SKM-1 (cell line): ENCODE results near the gene SUMO3.

Experiments used
- DNase-seq: peaks from one replicate; lab custom pipeline; 2025; ENCODE audit not compliant: unreplicated experiment; lab: John Stamatoyannopoulos, UW

Gene SUMO3

DNA sequence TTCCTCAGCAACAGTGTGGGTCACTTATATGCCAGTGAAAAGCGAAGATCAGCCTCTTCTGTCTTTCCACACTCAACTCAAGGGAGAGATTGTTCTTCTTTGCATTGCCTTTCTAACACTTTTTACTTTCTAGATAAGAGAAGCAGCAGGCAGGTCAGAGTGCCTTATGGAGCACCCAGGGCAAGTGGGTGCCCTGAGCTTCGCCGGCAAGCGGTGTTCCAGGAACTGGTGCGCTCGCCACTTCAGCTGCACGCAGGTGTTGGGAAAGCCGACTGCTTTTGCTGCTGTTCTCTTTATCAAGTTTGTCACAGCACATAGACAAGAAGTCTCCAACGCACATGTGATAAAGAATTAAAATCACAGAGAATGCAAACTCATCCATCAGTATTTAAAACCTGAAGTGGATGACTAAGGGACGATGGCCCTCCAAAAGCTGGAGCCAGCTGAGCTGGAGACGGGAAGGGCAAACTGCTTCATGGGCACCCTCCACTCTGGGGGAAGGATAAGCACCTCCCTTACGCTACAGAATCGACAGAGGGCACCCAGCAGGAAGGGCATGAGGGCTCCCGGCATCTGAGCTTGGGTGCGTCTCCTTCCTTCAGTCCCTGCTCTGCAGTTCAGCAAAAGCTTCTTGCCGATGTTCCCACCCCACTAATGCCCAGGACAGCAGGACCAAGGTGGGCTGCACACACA is 36.9 kb downstream of the SUMO3 start:
- DNase-seq, result no peak

DNA sequence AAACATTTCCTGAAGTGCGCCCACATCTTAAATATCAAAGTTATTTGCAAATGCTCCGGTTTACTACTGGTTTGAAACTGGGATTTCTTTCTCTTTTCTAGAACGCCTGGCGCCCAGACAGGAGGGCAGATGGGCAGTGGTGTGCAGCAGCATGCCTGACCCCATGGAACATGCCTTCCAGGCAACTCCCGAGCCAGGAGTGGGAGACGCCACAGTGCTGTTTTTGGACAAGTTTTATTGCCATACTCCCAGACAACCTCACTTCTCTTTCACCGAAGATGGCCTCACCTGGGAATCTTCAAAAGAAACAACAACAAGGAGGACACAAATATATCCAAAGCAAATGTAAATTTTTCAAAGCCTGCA is 37.7 kb downstream of the SUMO3 start:
- no peak for DNase-seq

DNA sequence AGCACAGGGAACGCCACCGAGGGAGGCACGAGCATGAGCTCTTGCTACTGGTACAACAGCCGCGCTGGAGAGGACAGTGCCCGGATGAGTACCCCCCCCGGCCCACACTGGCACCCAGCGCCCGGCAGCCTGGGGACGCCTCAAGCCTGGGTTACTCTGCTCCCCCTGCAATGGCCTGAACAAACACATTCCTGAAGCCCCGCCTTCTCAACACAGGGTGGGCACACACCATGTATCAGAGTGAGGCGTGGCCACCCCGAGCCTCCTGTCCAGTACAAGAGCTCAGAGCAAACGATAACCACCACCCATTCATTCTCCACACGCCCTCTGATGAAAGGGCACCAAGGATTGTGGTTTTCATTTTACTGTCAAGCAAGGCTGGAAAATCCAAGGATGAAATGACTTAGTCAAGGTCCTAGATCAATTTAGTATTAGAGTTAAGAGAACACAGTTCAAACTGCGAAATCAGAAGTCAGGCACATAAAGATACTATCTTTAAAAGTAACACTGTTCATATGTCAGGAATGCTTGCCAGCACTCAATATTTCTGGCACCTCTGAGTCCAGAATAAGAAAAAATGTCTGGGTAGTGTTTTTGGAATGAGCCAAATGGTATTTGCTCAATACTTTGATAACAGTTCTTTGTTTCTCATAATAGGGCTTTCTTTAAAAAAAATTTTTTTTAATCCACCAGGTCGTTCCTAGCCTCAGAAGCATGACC is 38.3 kb downstream of the SUMO3 start:
- no peak for DNase-seq

DNA sequence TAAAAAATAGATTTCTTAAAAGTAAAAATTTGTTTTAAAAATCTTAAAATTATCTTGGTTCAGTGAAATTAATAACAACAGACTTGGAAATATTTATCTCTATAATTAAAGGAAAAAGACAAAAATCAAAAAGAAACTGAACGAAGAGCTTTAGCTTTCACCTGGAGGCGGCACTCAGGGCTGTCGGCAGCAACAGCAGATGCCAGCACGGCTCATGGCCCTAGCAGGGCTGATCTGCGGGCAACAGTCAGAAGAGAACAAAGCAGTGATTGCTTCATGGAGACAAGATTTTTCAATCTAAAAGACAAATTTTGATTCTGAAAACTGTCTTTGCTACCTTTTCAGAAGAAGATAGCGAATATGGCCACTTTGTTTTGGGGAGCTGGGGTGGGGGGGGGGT is 38.9 kb downstream of the SUMO3 start:
- DNase-seq, result no peak

DNA sequence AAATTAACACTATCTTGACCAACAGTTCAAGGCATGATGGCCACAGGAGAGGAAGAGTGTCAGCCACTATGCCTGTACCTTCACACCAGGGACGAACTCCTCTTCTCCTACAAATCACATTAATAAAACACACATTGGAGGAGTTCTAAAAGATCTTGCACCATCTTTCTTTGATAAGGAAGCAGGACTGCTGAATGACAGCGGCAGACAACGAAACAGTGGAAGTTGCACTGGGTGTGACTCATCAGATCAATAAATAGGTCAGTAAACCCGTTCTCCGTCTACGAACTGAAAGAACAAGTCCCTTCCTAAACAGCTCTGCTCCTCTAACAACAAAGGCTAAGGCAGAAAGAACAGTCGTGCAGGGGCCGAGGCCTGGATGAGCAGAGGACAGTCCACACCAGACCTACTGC is 39.4 kb downstream of the SUMO3 start:
- no peak for DNase-seq

DNA sequence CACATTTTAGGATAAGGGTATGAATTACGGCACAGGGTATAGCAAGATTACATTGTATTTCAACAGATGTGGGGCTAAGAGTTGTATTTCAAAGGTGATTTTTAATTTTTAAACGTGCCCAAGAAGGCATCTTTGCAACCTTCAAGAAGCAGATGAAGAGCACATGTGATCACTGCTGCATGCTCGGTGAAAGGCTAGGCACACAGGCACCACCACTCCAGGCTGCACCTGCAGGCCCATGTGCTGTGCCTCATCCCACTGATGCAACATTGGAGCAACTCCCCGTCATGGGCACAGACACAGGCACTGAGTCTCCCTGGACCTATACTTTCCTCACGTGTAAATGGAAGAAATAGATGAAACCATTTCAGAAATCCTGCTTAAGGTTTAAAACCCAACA is 39.8 kb downstream of the SUMO3 start:
- no peak for DNase-seq

DNA sequence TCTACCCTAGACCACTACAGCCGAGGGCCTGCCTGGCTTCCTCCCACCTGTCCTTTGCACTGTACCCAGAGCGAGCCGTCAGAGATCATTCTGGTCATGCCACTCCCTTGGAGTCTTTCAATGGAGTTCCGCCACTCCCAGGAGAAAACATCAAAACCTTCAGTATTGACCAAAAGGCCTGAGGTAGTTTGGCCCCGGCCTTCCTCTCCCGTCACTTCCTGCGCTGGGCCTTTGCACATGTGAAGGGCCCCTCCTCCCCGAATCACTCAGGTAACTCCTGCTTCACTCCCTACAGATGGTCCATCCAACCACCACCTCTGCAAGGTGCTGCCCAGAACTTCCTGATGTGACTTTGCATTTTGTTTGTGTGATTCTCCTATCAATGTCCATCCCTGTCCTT is 42.9 kb downstream of the SUMO3 start:
- DNase-seq, result no peak

DNA sequence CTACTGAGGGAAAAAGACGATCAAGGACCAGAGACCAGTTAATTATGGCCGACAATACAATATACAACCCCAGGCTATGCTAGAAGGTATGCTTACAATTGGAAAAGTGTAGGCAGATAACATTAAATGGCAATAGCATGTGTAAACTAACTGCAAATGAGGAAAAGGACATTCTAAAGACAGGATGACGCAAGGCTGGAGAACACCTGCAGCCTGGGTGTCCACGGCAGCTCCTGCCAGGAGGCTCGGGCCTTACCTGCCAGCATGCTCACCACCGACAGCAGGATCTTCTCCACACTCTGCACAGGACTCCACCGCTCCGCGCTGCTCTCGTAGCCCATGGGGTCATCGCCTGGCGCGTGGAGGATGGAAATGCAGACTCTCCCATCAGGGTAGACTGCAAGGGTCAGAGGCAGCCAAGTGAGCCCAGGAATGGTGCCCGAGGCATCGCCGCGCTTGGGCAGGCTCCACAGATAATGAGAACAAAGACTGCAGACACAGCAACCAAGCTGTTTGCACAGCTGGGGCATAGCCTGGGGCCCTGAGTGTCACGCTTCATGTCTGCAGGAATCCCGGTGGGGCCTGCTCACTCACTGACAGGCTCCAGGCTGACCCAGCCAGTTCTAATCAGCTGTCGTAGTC is 44.5 kb downstream of the SUMO3 start:
- no peak for DNase-seq

DNA sequence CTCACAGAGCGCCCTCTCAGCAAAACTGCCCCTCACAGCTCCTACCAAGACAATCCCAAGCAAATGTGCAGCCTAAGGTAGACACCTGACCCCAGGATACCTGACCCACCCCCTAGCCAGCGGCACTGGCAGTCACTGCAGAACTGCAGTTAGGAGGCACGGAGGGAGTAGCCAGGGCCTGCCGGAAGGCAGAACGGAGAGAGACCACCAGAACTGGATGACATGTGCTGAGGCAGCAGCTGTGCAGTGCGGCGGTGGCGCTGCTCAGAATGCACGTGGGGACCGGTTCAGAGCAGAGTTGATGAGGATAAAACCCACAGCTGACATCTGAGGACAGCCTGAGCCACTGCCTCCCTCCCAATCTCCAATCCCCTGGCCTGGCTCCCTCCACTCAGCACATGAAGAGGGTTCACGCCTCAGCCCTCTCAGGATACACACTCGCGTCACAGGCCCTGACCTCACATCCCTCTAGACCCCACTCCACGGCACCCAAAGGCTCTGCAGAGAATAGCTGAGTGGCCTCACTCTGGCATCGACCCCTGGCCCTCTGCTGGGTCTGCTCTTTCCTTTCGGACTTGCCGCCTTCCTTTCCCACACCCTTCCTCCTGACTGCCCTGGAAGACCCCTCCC is 45.9 kb downstream of the SUMO3 start:
- DNase-seq, result no peak

DNA sequence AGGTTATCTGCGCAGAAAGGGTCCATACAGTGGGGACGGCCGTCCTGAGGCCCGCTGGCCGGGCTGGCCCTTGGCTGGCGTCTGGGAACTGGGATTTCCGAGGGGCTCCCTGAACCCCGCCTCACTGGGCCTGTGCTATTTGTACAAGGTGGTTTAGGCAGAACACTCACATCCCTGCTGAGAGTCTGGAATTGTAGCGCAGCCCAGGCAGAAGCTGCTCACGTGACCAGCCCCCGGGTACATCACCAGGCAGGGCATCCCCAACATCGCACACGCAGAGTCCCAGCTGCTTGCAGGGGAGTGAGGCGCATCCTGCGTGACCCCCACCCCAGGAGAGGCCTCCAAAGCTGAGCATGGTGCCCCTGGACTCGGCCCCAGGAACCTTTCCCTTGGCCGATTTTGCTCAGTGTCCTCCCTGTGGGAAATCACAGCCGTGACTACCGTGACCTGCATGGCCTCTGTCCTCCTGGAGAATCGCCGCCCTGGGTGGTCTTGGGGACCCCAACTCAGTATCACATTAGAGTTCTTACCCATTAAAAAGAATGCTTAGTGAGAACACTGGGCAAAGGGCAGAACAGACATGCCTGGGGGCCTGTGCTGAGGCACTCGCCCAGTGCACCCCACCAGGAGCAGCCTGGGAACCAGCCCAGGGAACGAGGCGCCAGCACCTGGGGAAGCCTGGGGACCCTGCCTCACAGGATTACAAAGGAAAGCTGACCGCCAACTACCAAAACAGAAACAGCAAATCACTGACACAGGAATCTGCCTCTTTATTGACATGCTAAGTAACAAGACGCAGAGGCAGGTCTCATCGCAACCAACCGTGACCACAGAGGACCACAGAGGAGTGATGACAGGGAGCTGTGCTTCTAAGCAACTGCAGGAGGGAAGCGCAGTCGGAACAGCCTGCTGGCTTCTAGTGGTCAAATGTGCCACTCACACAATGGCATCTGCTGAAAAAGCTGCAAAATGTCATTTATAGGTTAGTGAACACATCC is 49.7 kb downstream of the SUMO3 start:
- DNase-seq, result no peak

DNA sequence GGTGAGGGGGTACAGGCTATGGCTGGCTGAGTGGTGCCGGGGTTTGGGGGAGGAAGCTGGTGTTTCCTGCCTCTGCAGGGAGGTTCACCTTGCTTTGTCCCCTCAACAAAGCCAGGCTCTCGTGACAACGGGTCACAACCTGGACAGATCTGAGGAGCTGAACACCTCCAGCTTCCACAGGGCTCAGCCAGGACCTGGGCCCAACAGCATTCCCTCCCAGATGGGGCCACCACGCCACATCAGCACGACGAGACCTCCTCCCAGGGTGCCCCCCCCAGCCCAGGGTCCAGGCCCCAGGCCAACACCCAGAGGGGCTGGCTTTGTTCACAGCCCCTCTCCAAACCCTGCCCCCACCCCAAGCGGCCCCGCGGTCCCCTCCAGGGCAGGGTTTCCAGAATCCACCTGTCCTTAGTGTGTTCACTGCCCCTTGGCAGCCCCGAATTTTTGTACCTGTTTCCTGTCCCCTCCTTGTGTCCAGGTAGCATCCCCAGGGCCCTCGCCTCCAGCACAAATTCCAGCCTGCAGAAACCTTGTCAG is 51.0 kb downstream of the SUMO3 start:
- DNase-seq, result no peak

DNA sequence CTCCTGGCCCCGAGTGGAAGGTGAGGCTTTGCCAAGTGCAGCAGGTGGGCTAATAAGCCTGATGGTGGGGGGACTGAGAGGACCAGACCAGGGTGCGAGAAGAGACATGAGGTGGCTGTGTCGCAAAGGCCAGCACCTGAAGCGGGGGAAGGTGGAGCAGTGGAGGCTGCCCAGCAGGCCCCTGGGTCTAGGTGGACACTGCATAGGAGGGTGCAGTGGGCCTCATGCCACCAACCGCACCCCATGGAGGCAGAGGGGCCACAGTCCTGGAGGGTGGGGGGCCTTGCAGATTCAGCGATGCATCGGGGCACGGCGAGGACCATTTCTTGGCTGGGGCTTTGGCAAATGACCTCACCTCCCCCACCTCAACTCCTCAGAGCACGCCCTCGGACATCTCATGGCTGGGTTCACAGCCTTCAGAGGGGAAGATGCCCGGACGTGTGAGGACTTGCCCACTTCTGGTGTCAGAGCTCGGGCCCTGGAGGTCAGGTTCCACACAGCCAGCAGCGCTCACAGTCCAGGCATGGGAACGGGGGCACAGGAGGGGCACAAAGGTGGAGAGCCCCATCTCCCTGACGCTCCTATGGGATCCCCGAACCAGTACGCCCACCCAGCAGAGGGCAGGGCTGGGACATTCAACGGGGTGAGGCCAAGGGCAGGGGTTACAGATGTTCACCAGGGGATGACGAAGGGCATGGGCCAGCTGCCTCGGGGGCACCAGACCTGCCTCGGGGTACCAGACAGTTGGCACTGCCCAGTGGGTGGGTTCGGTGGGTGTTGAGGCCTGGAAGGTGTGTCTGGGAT is 51.6 kb downstream of the SUMO3 start:
- no peak for DNase-seq

DNA sequence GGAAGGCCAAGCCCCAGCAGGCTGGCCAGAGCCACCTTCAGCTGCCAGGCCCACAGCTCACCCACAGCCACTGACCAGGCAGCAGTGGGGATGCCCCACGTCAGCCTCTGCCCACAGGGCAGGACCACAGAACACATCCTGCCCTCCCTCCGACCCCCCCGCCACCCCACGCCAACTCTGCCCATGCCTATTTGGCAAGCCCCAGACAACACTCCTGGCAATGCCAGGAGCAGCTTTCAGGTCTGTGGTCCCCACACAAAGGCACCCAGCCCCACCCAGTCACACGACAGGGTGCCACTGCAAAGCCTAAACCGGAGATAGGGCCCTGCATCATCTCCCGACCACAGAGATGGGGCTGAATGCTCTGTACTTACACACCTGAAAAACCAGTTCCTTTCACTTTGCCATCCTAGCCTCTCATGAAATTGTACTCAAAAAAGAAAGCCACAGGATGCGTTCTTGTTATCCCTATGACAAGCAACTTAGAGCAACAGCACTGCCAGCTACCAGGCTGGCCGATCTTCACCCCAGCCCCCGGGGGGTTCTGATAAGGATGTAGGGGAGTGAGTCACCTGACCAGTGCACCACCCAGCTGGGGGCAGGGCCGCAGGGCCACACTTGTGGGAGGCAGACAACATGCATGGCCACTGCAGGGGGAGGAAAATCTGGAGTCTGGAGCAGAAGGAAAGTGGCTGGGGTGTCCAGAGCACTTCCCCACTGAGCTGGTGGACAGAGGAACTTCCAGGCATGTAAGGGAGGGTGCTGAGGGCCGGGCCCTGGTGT is 52.4 kb downstream of the SUMO3 start:
- no peak for DNase-seq

DNA sequence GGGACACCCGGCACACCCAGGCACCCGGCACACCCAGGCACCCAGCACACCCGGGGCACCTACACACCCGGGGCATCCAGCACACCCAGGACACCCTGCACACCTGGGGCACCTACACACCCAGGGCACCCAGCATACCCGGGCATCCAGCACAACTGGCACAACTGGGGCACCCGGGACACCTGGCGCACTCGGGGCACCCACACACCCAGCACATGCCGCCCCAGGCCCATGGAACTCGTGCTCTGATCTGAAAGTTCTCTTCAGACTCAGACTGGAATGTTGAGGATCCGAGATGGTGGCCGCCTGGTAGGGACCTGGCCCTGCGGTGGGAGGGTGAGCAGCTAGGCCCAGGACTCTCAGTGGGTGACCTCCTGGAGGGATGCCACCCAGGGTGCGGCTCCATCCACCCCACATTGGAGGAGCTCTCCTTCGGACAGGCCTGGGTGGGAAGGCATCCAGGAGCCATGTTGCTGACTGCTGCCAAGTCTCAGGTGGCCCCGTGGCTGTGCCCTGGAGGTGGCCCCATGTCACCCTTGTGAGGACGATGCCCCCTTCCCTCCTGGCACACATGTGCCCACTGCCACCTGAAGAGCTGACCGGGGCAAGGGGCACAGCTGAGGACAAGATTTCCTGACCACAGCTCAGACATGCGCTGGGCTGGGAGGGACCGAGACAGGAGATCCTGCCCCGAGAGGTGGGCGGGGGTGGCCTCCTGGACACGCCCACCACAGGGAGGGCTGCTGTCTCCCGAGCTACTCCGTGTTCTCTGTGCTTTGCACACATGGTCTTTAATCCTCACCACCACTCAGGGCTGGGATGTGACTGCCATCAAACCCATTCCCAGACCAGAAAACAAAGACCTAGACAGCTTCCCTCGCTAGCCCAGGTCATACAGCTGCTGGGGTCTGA is 53.3 kb downstream of the SUMO3 start:
- no peak for DNase-seq

DNA sequence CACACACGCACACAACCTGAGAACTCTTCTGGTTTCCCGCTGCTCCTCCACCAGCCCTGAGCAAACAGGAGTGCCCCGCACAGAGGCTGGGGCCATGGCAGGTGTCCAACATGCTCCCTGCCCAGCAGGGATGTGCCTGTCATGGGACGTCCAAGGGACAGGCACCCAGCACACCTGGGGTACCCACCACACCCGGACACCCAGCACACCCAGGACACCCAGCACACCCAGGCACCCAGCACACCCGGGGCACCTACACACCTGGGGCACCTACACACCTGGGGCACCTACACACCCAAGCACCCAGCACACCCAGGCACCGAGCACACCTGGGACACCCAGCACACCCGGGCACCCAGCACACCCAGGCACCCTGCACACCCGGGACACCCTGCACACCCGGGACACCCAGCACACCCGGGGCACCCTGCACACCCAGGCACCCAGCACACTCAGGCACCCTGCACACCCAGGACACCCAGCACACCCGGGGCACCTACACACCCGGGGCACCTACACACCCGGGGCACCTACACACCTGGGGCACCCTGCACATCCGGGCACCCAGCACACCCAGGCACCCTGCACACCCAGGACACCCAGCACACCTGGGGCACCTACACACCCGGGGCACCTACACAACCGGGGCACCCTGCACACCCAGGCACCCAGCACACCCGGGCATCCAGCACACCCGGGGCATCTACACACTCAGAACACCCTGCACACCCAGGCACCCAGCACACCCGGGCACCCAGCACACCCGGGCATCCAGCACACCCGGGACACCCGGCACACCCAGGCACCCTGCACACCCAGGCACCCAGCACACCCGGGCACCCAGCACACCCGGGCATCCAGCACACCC is 54.2 kb downstream of the SUMO3 start:
- DNase-seq, result no peak

DNA sequence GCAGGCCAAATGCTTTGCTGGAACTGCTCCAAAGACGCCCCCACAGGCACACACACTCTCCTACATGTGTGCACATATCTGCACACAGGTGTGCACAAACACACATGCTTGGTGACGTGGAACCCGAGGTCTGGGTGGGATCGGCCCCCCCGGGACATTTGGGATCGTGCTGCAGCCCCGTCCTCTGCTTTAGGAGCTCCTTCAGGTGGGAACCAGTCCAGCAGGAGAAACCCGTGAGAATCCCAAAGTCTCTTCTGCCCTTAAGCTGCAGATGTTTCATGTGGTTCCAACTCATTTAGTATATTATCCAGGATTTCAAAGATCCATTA is 54.8 kb downstream of the SUMO3 start:
- no peak for DNase-seq
